Stimulated activated CD4-positive, alpha-beta T cell treated with anti-CD3 and anti-CD28 coated beads, Interleukin-1b, Interleukin-23, amount 100 ng/mL, for 1 hour (primary cell): ENCODE data around the gene CRIM1.

Source experiments
- DNase-seq, 2 donors: peaks; one replicate each; pipeline ENCODE4 v3.0.0-alpha.2; 2020; ENCODE audit warnings: low read depth in 2 of 2

Gene CRIM1

GRCh38 chr2:36516136-36516870 is 160.7 kb downstream of the CRIM1 start:
- no peak for DNase-seq

DNA sequence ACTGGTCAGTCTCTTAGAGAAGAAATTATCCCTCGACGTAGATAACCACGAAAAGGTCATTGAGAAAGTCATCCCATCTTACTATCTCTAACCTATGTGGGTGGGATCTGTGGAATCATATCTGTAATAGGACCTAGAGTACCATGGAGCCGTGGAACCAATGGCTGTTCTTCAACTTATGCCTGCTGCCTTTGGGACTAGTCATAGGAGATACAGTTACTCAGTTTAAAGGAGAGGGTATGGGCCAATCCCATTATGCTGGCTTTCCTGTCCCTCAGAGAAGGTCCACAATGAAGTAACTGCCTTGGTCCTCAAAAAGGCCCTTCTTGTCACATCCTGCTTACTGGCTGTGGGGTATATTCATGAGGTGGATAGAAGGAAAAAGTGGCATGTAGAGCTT is 164.9 kb downstream of the CRIM1 start:
- no peak for DNase-seq

DNA sequence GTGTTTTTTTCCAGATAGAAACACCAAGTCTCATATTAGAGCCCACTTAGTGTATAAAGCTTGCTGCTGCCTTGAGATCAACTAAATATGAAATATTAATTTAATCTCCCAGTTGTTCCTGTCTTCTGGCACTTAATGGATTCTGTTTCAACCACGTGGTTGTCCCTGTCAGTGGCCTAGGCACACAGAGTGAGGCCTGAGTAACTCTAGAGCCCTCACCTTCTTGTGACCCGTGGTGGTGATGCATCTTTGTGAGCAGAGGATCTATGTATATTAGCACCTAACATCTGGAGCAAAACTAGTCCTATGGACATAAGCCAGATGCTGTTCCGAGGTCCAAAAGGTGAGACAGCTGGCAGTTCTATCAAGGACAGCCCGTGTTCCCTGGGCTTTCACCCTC is 167.6 kb downstream of the CRIM1 start:
- no peak for DNase-seq

GRCh38 chr2:36525245-36525644 is 169.7 kb downstream of the CRIM1 start:
- no peak for DNase-seq

- DNase-seq, result no peak
Measured at GRCh38 chr2:36526226-36526625, 170.6 kb downstream of the CRIM1 start.

- no peak for DNase-seq
Measured at GRCh38 chr2:36528274-36528673, 172.7 kb downstream of the CRIM1 start.

- DNase-seq, result no peak
Measured at GRCh38 chr2:36528766-36529392, 173.3 kb downstream of the CRIM1 start.

DNA sequence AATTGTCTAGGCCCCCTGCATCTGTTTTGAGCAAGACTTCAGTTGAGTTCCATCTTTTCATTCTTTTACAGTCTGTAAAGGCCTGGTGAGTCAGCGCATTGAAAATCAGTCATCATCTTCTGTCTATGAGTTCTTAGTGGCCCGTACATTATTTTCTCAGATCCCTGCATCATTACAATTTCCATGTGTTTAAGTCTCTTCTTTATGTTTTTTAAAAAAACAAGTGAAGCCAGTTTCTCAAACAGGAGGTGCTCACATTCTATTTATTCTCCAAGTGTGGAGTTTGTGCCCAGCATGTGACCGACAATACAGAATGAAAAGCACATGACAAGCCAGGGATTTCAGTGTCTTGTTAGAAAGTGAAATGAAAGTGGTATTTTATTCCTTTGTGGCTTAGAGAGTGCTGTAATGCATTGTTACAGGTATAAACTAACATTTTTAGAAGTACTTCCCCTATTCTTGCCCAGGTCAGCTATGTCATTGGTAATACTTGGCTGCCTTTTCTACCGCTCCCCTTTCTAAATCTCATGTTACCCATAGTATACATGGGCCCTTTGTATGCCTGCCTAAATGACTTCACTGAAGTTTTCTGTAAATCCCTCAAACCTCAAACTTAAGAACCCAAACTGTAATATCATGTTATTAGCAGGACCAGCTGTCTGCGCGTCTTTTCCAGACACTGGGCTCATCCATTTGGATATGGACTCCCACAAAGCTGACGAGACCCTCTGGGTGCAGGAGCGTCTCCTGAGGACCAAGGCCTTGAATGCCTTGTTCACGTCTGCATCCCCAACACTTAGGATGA is 174.8 kb downstream of the CRIM1 start:
- DNase-seq, result no peak

GRCh38 chr2:36530983-36531354 is 175.4 kb downstream of the CRIM1 start:
- no peak for DNase-seq

DNA sequence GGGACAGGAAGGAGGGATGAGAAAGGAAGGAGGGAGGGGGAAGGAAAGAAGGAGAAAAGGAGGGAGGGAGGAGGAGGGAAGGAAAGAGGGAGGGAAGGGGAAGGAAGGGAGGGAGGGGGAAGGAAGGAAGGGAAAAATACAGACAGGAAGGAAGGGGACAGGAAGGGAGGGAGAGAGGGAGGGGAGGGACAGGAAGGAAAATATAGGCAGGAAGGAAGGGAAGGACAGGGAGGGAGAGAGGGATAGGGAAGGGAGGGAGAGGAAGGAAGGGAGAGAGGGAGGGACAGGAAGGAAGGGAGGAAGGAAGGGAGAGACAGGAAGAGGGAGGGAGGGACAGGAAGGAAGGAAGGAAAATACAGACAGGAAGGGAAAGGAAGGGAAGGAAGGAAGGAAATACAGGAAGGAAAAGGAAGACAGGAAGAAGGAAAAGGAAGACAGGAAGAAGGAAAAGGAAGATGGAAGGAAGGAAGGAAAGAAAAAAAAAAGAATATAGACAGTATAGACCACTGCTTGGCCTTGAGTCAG is 178.8 kb downstream of the CRIM1 start:
- DNase-seq, result no peak

GRCh38 chr2:36535099-36535498 is 179.5 kb downstream of the CRIM1 start:
- no peak for DNase-seq

- no peak for DNase-seq
Measured at GRCh38 chr2:36536776-36537175, 181.2 kb downstream of the CRIM1 start.

DNA sequence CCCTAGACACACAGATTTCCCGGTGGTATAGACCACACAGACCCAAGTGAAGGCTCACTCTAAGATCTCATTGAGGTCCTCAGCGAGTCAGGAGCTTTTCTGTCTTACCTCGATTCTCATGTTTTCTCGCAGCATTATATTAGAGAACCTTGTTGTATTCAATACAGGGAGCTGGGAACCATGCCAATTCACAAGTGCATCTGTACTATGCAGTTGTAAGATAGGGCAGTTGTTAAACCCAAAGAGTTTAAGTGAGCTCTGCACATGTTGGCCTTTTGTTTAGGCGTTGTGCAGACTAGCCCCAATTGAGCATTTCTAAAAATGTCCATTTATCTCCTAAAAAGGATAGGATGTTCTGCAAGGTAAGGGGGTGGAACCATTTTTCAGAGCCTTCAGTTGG is 182.8 kb downstream of the CRIM1 start:
- DNase-seq, result no peak

- no peak for DNase-seq
Measured at GRCh38 chr2:36539631-36540030, 184.1 kb downstream of the CRIM1 start.

GRCh38 chr2:36540986-36541754 is 185.6 kb downstream of the CRIM1 start:
- DNase-seq, result no peak

GRCh38 chr2:36541891-36542595 is 186.5 kb downstream of the CRIM1 start:
- no peak for DNase-seq

- no peak for DNase-seq
Measured at GRCh38 chr2:36544638-36545338, 189.2 kb downstream of the CRIM1 start.

- no peak for DNase-seq
Measured at GRCh38 chr2:36545871-36546416, 190.4 kb downstream of the CRIM1 start.

DNA sequence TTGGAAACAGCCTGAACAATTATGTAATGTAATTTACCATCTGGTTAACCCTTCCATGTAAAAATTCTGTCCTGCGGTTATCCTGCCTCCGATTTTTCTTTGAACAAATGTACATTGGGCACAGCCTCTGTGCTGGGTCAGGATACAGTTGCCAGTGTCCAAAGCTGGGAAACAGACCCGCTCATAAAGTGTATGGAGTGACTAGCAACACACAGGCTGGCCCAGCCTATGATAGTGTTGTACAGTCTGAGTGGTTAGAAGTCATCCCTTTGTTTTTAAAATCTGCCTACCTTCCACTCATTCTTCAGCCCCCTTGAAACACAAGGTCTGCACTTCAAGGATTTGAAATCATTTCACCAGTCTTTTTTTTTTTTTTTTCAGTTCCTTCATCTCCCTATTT is 192.3 kb downstream of the CRIM1 start:
- DNase-seq, result no peak

- no peak for DNase-seq
Measured at GRCh38 chr2:36549165-36549574, 193.6 kb downstream of the CRIM1 start.
